ENCODE results near the gene PPP1R9A.
"Not testable (repeated sequence)": the region's sequence is repeated elsewhere in the genome, so short reads cannot be mapped to it uniquely, and the experiment has no call there.

PPP1R9A gene

GRCh38 chr7:94975336-94975735, 67.9 kb downstream of the PPP1R9A start:
- no peak for DNase-seq (ENCODE audit: low read depth)

DNA sequence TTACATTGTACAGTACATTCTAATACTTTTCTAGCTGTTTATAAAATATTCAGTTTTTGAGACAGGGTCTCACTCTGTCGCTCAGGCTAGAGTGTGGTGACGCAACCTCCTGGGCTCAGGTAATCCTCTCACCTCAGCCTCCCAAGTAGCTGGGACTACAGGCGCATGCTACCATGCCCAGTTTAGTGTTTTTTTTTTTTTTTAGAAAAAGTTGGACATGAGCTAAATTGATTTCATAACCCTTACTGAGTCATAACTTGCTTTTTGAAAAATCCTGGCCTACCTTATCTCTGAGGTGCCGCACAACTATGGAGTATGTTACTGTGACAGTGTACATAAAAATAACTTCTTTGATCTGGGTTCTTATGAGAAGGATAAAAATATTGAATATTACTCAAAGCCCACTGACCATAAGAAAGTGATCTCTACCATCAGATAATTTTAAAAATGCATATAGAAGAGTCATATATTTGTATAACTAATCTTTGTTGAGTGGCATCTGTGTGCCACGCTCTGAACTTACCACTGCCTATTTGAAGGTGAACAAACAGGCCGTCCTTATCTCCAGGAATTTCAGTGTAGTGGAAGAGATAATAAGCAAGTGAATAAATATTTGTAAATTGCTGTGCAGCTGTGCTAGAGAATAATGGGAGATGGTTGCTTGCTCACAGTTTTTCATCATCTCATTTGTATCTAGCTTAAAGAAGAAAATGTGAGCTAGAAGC, 73.2 kb downstream of the PPP1R9A start:
- no peak for DNase-seq (ENCODE audit: low read depth)

- DNase-seq (ENCODE audit: low read depth): no peak
Measured at GRCh38 chr7:94995921-94996320, 88.5 kb downstream of the PPP1R9A start.

- DNase-seq (ENCODE audit: low read depth): no peak
Measured at GRCh38 chr7:94996369-94996768, 89.0 kb downstream of the PPP1R9A start.

DNA sequence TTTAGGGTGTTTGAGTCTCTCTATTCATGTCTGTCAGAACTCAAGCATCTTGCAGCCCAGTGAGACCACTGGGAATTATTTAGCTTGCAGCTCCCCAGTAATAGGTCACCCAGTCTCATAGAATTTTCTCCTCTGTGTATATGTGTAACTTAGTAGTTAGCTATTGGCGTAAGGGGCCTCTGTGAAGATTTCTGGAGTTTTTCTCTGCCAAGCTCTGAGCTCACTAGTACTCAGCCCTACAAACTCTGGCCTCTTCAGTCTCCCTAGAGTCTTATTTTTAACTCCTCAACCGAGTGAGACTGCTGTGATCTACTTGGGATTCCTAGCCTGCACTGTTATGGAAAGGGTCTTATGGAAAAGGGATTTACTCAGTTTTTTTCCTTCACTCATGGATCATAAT, 90.2 kb downstream of the PPP1R9A start:
- DNase-seq (ENCODE audit: low read depth): no peak

- DNase-seq (ENCODE audit: low read depth): no peak
Measured at GRCh38 chr7:94998266-94999068, 91.1 kb downstream of the PPP1R9A start.

DNA sequence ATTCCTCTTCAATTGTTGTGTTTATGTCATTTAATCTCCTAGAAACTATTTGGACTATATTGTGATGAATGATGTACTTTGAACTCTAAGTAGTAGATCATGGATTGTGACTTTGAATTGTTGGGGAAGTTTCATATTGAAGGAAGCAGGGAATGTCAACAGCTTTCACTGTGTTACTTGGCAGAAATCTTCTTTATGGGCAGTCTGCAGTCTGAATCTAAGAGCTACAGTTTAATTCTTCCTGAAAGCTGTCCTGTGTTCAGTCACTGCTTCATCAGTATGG, 91.6 kb downstream of the PPP1R9A start:
- no peak for DNase-seq (ENCODE audit: low read depth)

- not testable (repeated sequence) for DNase-seq (ENCODE audit: low read depth)
Measured at GRCh38 chr7:94999601-95000000, 92.2 kb downstream of the PPP1R9A start.

DNA sequence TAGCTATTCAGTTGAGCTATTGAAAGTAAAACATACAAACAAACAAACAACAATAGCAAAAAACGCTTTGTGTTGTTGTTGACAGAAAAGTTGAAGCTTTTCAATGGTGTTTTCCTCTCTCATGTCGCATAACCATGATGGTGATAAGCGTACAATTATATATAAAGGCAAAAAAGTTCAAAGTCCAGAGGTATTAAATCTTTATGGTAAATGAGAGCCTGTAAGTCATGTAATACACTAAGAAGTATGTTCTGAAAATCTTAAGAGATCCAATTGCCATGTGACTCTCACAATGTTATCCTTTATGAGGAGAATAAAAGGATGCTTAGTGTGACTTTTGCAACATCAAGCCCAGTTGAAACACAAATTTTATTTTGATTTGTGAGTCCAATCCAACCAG, 93.9 kb downstream of the PPP1R9A start:
- no peak for DNase-seq (ENCODE audit: low read depth)

GRCh38 chr7:95001815-95002561, 94.6 kb downstream of the PPP1R9A start:
- DNase-seq (ENCODE audit: low read depth): no peak

DNA sequence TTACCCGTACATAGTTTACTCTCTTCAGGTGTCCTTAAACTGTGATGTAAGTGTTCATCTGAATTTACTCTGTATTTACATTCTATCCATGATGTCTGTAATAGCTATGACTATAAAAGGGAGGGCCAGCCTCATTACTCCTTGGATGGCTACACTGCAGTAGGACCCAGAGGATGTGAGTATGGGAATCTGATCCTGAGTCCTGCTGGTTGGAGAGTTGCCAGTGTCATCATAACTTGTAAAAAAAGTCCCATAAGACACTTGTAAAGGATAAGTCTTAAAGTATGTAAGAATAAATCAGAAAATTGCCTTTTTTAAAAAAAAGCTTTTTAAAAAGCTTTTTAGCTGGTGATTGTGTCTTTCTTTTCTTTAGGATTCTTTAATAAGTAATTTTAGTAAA, 95.4 kb downstream of the PPP1R9A start:
- no peak for DNase-seq (ENCODE audit: low read depth)

DNA sequence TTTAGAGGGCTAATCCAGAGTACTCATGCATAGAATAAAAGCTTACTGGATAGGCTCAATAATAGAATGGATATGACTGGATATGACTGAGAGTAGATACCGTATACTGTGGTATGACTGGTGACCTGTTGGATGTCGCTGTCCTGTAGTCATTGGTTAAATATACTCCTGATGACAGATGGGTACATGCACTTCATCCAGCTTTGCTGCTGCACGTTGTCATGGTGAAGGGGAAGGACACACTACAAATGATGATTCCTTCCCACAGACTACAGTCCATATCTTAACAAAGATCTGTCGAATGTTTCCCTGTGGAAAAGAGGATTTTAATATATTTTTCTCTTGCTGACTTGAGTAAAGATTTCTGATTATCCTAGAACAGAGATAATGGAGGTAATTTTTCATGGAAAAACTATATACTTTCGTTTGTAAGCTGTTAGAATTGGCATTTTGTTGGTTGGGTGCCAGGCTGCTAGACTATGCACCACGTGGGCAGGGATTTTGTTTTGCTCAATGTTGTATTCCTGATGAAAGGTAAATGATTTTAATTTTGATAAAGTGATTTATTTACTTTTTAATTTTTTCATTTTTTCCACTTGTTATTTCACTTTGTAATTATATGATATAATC, 97.3 kb downstream of the PPP1R9A start:
- DNase-seq (ENCODE audit: low read depth): no peak

DNA sequence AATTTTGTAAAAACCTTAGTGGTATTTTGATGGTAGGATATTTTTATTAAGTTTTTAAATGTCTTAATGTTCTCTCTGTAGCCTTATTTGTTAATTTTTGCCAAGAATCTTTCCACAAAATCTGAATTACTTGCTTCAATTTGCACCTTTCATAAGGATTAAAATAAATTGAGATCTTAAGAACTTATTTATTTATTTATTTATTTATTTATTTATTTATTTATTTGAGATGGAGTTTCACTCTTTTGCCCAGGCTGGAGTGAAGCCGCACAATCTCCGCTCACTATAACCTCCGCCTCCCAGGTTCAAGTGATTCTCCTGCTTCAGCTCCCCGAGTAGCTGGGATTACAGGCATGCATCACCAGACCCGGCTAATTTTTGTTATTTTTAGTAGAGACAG, 98.6 kb downstream of the PPP1R9A start:
- DNase-seq (ENCODE audit: low read depth): no peak

DNA sequence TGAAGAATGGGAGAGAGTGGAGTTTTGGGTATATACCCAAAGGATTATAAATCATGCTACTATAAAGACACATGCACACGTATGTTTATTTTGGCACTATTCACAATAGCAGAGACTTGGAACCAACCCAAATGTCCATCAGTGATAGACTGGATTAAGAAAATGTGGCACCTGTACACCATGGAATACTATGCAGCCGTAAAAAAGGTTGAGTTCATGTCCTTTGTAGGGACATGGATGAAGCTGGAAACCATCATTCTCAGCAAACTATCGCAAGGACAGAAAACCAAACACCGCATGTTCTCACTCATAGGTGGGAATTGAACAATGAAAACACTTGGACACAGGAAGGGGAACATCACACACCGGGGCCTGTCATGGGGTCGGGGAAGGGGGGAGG, 101.4 kb downstream of the PPP1R9A start:
- DNase-seq (ENCODE audit: low read depth): not testable (repeated sequence)

DNA sequence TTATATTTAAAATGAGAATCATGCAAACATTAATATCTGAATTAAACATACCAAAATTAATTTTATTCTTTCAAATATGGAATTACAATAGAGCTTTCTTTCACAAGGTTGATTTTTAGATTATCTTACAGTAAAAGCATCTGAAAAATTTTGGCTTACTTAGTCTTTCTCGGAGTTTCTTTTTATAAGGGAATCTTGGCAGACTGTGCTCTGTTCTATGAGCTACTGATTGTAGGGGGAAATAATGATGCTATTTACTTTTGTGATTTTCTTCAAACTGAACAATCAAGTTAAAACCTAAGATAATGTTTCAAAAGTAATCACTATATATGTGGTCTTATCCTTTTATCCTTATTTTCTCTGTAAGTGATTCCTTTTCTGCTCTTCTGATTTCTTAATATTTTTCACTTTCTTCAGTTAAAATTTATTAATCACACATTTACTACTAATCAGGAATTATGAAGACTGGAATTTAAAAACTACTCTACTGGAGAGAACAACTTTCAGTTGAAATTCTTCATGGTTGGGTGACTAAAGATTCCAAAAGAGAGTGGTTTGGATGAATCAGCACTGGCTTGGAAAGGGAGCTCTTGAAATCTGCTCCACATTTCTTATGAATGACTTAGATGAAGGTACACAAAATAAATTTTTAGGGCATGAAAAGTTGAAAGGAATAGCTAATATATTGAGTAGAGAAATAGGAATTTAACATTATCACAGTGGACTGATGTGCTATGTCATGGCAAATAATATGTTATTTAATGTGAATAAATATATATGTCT, 103.9 kb downstream of the PPP1R9A start:
- DNase-seq (ENCODE audit: low read depth): peak; percentile 51

DNA sequence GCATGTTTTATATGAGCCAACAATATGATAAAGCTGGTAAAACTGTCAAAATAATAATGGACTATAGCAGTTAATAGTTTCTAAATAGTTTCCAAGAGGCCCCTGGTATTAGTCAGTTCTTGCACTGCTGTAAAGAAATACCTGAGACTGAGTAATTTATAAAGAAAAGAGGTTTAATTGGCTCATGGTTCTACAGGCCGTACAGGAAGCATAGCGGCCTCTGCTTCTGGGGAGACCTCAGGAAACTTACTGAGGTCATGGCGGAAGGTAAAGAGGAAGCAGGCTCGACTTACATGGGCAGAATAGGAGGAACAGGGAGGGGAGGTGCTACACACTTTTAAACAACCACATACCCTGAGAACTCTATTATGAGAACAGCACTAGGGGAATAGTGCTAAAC, 104.6 kb downstream of the PPP1R9A start:
- DNase-seq (ENCODE audit: low read depth): no peak

GRCh38 chr7:95018021-95018420, 110.6 kb downstream of the PPP1R9A start:
- DNase-seq (ENCODE audit: low read depth): no peak

GRCh38 chr7:95026018-95026417, 118.6 kb downstream of the PPP1R9A start:
- no peak for DNase-seq (ENCODE audit: low read depth)

- DNase-seq (ENCODE audit: low read depth): no peak
Measured at GRCh38 chr7:95026421-95027072, 119.2 kb downstream of the PPP1R9A start.

DNA sequence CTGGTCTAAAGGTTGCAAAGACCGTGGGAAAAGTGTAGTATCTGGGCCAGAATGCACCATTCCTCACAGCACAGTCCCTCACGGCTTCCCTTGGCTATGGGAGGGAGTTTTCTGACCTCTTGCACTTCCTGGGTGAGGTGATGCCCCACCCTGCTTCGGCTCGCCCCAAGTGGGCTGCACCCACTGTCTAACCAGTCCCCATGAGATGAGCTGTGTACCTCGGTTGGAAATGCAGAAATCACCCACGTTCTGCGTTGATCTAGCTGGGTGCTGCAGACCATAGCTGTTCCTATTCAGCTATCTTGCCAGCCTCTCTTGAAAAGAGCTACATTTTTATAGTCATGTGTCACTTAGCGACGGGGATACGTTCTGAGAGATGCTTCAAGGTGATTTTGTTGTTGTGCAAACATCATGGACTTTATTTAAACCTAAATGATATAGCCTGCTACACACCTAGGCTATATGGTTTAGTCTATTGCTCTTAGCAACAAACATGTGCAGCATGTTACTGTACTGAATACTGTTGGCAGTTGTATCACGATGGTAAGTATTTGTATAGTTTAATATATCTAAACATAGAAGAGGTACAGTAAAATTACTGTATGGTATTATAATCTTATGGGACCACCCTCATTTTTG, 120.0 kb downstream of the PPP1R9A start:
- DNase-seq (ENCODE audit: low read depth): no peak

GRCh38 chr7:95028683-95029082, 121.3 kb downstream of the PPP1R9A start:
- DNase-seq (ENCODE audit: low read depth): no peak

Measured in GM04503 (cell line).